Heart left ventricle (tissue), 16 donors: Measurements from ENCODE around the gene TMEM94. TPM values are rescaled to one million over a fixed set of nuclear protein-coding genes. Genes with fewer than 3 reads are reported as not detected.

ENCODE experiments used
- ATAC-seq, 4 donors: fragments of 200-7000 bp; cut with Tn5 transposase; one replicate each; pipeline ENCODE4 v1.9.1; 2020 to 2022; ENCODE audit warnings: moderate library complexity in 4 of 4, mild to moderate bottlenecking in 3 of 4, moderate number of reproducible peaks in 1 of 4
- DNase-seq, 5 donors: peaks; one replicate each; pipeline ENCODE4 v3.0.0-alpha.2; 2020
- H3K27ac ChIP-seq, 12 donors: fragments of 200-600 bp; sonication (generic) in 4 of 12; one replicate each; pipeline versions ENCODE4 v1.5.0 to v1.8.0; 2016 to 2022; ENCODE audit warnings: mild to moderate bottlenecking in 2 of 12
- H3K27me3 ChIP-seq, 9 donors: fragments of 200-600 bp; sonication (generic) in 2 of 9; one replicate each; pipeline versions ENCODE4 v1.5.1 to v1.8.0; 2016 to 2022; ENCODE audit warnings: mild to moderate bottlenecking in 3 of 9
- H3K36me3 ChIP-seq, 9 donors: fragments of 200-600 bp; sonication (generic) in 2 of 9; one replicate each; pipeline versions ENCODE4 v1.5.0 to v1.8.0; 2018 to 2022; ENCODE audit warnings: mild to moderate bottlenecking in 2 of 9
- H3K4me1 ChIP-seq, 12 donors: fragments of 200-600 bp; sonication (generic) in 4 of 12; one replicate each; pipeline versions ENCODE4 v1.5.0 to v1.8.0; 2016 to 2022; ENCODE audit warnings: mild to moderate bottlenecking in 3 of 12
- H3K4me3 ChIP-seq, 12 donors: fragments of 200-600 bp; sonication (generic) in 4 of 12; one replicate each; pipeline versions ENCODE4 v1.5.0 to v1.8.0; 2017 to 2022; ENCODE audit warnings: mild to moderate bottlenecking in 9 of 12, moderate library complexity in 4 of 12
- H3K9me3 ChIP-seq, 12 donors: fragments of 200-600 bp; sonication (generic) in 4 of 12; one replicate each; pipeline versions ENCODE4 v1.5.0 to v1.8.0; 2016 to 2022; ENCODE audit warnings: mild to moderate bottlenecking in 1 of 12
- POLR2A ChIP-seq, 2 donors: fragments of 450-650 bp; IDR thresholded peaks; one replicate each; pipeline ENCODE4 v1.6.1; 2017; ENCODE audit warnings: antibody characterized with exemption in 2 of 2, mild to moderate bottlenecking in 2 of 2, moderate library complexity in 2 of 2
- WGBS, 4 donors: extraction: QIAGEN DNeasy Blood & Tissue Kit in 2 of 4; methylation state at CpG; one replicate each; pipeline versions ENCODE4 v1.1.5 to v1.1.7; 2013 to 2018; 5-methylcytosine and 5-hydroxymethylcytosine counted together
- intact Hi-C, 10 donors: fragments of 100-400 bp; cut with DNase I; formaldehyde crosslinking; loops; one replicate each; pipeline versions ENCODE4 v1.11.1 to v1.14.2; 2022
- polyA plus RNA-seq, 2 donors: library from polyadenylated mRNA; stranded (reverse); fragments of 200-250 nt; gene quantifications; one replicate each; pipeline ENCODE4 v1.2.3, GENCODE V29; 2013
- total RNA-seq, 9 donors: library from RNA; depleted of rRNA in 2 of 9; stranded (reverse); fragments of >200 nt in 2 of 9; fragmentation: NEBNext Ultra II Directional in 3 of 9; extraction: Animal tissue kit (Norgen Biotek cat#: 25700) in 3 of 9; gene quantifications; one replicate each; pipeline versions ENCODE4 v1.1.0 to v1.2.4, GENCODE V29; 2016 to 2023
- TF ChIP-seq, protein P1 (sequence below), 12 donors: fragments of 200-600 bp; sonication (generic) in 4 of 12; IDR thresholded peaks; one replicate each; pipeline versions ENCODE4 v1.5.0 to v1.8.0; 2018 to 2022; ENCODE audit warnings: antibody characterized with exemption in 12 of 12, mild to moderate bottlenecking in 5 of 12
- donor health status: ischemic (EF 13 %, LVEDD 7.1; RV severe dilation, severe dysfunction).
- donor health status: healthy with polysubstance abuse.
- donor health status: DM: no; HTN: yes; CAD: no.
- donor health status: DM: no; HTN: no; CAD: no.
- donor health status: ischemic (EF 25% LVEDD 6.9; RV normal size, moderate dysfunction).
- donor health status: ischemic (EF 25% LVEDD 5.7; RV mildly dilated, moderate dysfunction).
- donor health status: healthy.
- donor health status: DM: yes; HTN: yes; CAD: no.
- donor health status: ischemic (EF 35%, LVEDD 5.7; RV mildly dilated, moderate dysfunction).
- donor health status: nonischemic (EF 11% LVEDD 7.7; RV severe dilation, severe dysfunction).
- donor health status: DM: yes; HTN: yes; CAD: no.
- donor health status: PGD.
- donor health status: ischemic (EF 29% LVEDD 5.4; RV normal size, mild dysfunction).
- donor health status: nonischemic (EF 23%, LVEDD 6.1; RV moderate dilation, normal function).

TMEM94 gene
- total and polyA plus RNA-seq, 11 donors, result 34.1 to 130 (median 47.3) TPM

DNA sequence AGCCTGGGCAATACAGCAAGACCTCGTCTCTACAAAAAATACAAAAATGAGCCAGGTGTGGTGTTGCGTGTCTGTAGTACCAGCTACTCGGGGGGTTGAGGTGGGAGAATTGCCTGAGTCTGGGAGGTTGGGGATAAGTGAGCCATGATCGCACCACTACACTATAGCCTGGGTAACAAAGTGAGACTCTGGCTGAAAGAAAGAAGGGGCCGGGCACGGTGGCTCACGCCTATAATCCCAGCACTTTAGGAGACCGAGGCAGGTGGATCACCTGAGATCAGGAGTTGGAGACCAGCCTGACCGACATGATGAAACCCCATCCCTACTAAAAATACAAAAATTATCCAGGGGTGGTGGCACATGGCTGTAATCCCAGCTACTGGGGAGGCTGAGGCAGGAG is 40.4 kb upstream of the TMEM94 start:
- no peaks in the 10 kb centered on the region for H3K27me3 ChIP-seq
- no peak overlapping the region for H3K4me3 ChIP-seq
- TF ChIP-seq POLR2A (IDR thresholded peaks at IDR 0.05), result no peak
- TF ChIP-seq, protein P1, sequence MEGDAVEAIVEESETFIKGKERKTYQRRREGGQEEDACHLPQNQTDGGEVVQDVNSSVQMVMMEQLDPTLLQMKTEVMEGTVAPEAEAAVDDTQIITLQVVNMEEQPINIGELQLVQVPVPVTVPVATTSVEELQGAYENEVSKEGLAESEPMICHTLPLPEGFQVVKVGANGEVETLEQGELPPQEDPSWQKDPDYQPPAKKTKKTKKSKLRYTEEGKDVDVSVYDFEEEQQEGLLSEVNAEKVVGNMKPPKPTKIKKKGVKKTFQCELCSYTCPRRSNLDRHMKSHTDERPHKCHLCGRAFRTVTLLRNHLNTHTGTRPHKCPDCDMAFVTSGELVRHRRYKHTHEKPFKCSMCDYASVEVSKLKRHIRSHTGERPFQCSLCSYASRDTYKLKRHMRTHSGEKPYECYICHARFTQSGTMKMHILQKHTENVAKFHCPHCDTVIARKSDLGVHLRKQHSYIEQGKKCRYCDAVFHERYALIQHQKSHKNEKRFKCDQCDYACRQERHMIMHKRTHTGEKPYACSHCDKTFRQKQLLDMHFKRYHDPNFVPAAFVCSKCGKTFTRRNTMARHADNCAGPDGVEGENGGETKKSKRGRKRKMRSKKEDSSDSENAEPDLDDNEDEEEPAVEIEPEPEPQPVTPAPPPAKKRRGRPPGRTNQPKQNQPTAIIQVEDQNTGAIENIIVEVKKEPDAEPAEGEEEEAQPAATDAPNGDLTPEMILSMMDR (IDR thresholded peaks at IDR 0.05), result no peak
- 83 to 94% (median 92%) methylated on average over 9 of the region's 9 CpGs for WGBS, 4 donors
- DNase-seq (no peak), ATAC-seq (no peak)
- H3K9me3 ChIP-seq, result no peaks in the 10 kb centered on the region
- peaks cover 0 to 15% (median 1%) of the 10 kb centered on the region in 12 donors for H3K4me1 ChIP-seq
- H3K27ac ChIP-seq, result no peak overlapping the region
- intact Hi-C loops, result loop anchor here in 1 of 10 donors (10.0 kb wide), 1 partner anchor 301 kb away; no protein-coding TSS in a partner anchor
- no peaks in the 10 kb centered on the region for H3K36me3 ChIP-seq

DNA sequence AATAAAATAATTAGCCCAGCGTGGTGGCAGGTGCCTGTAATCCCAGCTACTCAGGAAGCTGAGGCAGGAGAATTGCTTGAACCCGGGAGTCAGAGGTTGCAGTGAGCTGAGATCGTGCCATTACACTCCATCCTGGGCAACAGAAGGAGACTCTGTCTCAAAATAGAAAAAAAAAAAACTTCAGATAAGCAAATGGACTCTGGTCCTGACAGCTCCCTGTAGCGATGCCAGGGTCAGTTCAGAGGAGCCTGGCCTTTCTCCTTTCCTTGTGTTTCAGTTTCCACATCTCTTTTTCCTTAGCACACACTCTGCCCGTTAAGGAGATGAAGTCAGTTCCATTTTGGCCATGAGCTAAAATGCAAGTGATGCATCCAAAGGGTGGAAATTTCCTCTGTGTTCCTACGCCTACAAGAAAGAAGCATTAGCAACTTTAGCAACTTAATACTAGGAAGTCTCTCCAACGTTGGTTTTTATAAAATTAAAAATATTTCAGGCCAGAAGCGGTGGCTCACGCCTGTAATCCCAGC is 39.3 kb upstream of the TMEM94 start:
- intact Hi-C loops, result loop anchor here in 1 of 10 donors (10.0 kb wide), 1 partner anchor 302 kb away; no protein-coding TSS in a partner anchor
- 41 to 45% (median 44%) methylated on average over 9 of the region's 9 CpGs for WGBS, 4 donors
- H3K36me3 ChIP-seq, result no peaks in the 10 kb centered on the region
- TF ChIP-seq, protein P1 (IDR thresholded peaks at IDR 0.05), result no peak
- TF ChIP-seq POLR2A (IDR thresholded peaks at IDR 0.05), result no peak
- peak in 3 of 5 donors; percentile 36 to 47 (median 46) for DNase-seq
- H3K27ac ChIP-seq, result peak overlapping the region in 7 of 12 donors; percentile 39 to 54 (median 42)
- no peaks in the 10 kb centered on the region for H3K27me3 ChIP-seq
- H3K4me3 ChIP-seq, result no peak overlapping the region
- ATAC-seq, result peak; percentile 71 to 84 (median 76)
- peaks cover 0 to 15% (median 1%) of the 10 kb centered on the region in 12 donors for H3K4me1 ChIP-seq
- H3K9me3 ChIP-seq, result no peaks in the 10 kb centered on the region

DNA sequence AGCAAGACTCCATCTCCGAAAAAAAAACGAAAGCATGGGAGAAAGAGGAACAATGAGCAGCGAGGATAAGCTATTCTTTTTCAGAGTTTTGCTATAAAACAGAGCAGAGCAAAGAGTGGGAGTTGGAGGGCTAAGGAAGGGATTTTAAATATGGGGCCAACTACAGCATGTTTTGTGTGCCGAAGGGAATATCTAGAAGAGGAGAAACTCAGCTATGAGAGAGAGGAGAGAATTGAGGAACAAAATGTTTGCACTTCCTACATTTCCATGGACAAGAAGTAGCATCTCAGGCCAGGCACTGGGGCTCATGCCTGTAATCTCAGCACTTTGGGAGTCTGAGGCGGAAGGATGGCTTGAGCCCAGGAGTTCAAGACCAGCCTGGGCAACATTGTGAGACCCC is 37.9 kb upstream of the TMEM94 start:
- H3K27ac ChIP-seq, result peak overlapping the region in 1 of 12 donors; percentile 40
- no peaks in the 10 kb centered on the region for H3K36me3 ChIP-seq
- H3K4me3 ChIP-seq, result no peak overlapping the region
- TF ChIP-seq, protein P1 (IDR thresholded peaks at IDR 0.05), result no peak
- TF ChIP-seq POLR2A (IDR thresholded peaks at IDR 0.05), result no peak
- H3K4me1 ChIP-seq, result peaks cover 0 to 12% (median 0%) of the 10 kb centered on the region in 12 donors
- no peaks in the 10 kb centered on the region for H3K27me3 ChIP-seq
- DNase-seq, result no peak
- intact Hi-C loops, result loop anchor here in 1 of 10 donors (10.0 kb wide), 1 partner anchor 304 kb away; no protein-coding TSS in a partner anchor
- ATAC-seq, result no peak
- 64 to 76% (median 73%) methylated on average over 5 of the region's 5 CpGs for WGBS, 4 donors
- no peaks in the 10 kb centered on the region for H3K9me3 ChIP-seq

DNA sequence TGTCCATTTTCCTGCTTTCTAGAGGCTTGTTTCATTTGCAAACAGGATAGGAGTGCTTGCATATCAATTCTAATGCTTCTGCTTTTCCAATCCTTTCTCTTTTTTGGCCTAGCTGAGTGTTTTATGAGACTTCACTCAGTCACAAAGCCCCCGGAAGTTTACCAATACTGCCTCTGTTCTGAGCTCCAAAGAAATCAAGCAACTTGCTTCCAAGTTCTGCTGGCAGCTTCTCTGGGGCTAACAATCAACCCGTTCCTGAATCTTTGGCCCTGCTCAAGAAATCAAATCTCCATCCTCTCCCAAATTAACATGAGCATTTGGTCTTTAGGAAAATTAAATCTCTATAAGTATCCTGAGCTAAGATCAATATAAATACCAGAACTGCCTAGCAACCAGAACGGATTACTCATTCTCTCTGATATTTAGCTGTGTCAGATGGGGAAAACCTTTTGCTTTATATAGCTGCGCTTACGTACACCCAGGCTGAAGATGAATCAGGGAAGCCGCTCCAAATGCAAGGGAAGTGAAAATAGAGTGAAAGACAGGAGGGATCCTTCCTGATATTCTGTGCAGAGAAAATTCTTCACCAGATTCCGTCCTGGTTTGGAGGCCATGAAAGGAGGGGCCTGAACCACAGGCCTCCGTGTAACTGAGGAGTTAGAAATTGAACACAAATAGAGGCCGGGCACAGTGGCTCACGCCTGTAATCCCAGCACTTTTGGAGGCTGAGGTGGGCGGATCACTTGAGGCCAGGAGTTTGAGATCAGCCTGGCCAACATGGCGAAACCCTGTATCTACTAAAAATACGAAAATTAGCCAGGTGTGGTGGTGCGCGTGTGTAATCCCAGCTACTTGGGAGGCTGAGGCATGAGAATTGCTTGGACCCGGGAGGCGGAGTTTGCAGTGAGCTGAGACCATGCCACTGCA is 27.6 kb upstream of the TMEM94 start:
- H3K4me1 ChIP-seq, result peaks cover 0 to 20% (median 5%) of the 10 kb centered on the region in 12 donors
- H3K4me3 ChIP-seq, result no peak overlapping the region
- no peaks in the 10 kb centered on the region for H3K27me3 ChIP-seq
- TF ChIP-seq, protein P1 (IDR thresholded peaks at IDR 0.05), result no peak
- no peak for TF ChIP-seq POLR2A (IDR thresholded peaks at IDR 0.05)
- H3K27ac ChIP-seq, result peak overlapping the region in 4 of 12 donors; percentile 10 to 73 (median 33)
- no peaks in the 10 kb centered on the region for H3K36me3 ChIP-seq
- H3K9me3 ChIP-seq, result no peaks in the 10 kb centered on the region
- peak in 1 of 4 donors; percentile 42 for ATAC-seq
- 81 to 85% (median 83%) methylated on average over 17 of the region's 17 CpGs for WGBS, 4 donors
- intact Hi-C loops, result loop anchor here in 7 of 10 donors (5.0 to 10.0 kb wide), 8 partner anchors 46 to 326 kb away; partner anchors contain the start of genes MYO15B (in 3 of the 7), CASKIN2 (in 2 of the 7) and TSEN54 (in 2 of the 7)
- DNase-seq, result no peak
